Measurements from ENCODE around the gene RAB44. TPM values are rescaled to one million over a fixed set of nuclear protein-coding genes. Genes with fewer than 3 reads are reported as not detected.

RAB44 gene
- total and polyA plus RNA-seq, 2 of the 13 experiments (the other 11 are each of a cell fraction or from before 2014, with no cell fraction given) = not detected

- TF ChIP-seq ZNF362 (CRISPR knock-in tag; IDR thresholded peaks at IDR 0.05; ENCODE audit: borderline replicate concordance) (peak; percentile 65; the same call in 1 of the 2 replicates), ZBTB44 (CRISPR knock-in tag; IDR thresholded peaks at IDR 0.05) (no peak), PCBP2 (optimal IDR thresholded peaks at IDR 0.05; ENCODE audit: low read depth, low read length, poor library complexity, severe bottlenecking) (no peak), CENPX (CRISPR knock-in tag; IDR thresholded peaks at IDR 0.05) (no peak), ATRX (CRISPR knock-in tag; IDR thresholded peaks at IDR 0.05; ENCODE audit: borderline replicate concordance) (no peak), ZFP36L1 (CRISPR knock-in tag; IDR thresholded peaks at IDR 0.05) (peak; percentile 98; the same call in 1 of the 2 replicates), THAP11 (CRISPR knock-in tag; IDR thresholded peaks at IDR 0.05) (0 out of 2 replicates have a peak, but pooled peaks have one; percentile 32), KDM5A (IDR thresholded peaks at IDR 0.05; ENCODE audit: borderline replicate concordance, low read length) (no peak), PTBP1 (IDR thresholded peaks at IDR 0.05; ENCODE audit: low read depth, low read length, poor library complexity, severe bottlenecking) (no peak), ZNF768 (CRISPR knock-in tag; IDR thresholded peaks at IDR 0.05) (no peak), ZNF121 (CRISPR knock-in tag; IDR thresholded peaks at IDR 0.05) (no peak), POLR2AphosphoS5 (IDR thresholded peaks at IDR 0.05; ENCODE audit: low read depth, low read length) (peak; percentile 26; the same call in 1 of the 2 replicates), ZBTB33 (CRISPR knock-in tag; IDR thresholded peaks at IDR 0.05) (peak; percentile 94), ESRRA (CRISPR knock-in tag; IDR thresholded peaks at IDR 0.05; ENCODE audit: low read depth) (peak; percentile 99), ZNF292 (CRISPR knock-in tag; IDR thresholded peaks at IDR 0.05; ENCODE audit: borderline replicate concordance, low read depth) (peak; percentile 66; the same call in 1 of the 2 replicates), SSRP1 (CRISPR knock-in tag; IDR thresholded peaks at IDR 0.05) (no peak; the same call in 1 of the 2 replicates), HDAC2 (CRISPR knock-in tag; IDR thresholded peaks at IDR 0.05) (peak; percentile 97), SRSF4 (IDR thresholded peaks at IDR 0.05; ENCODE audit: low read depth, low read length, poor library complexity, severe bottlenecking) (no peak), TEAD3 (CRISPR knock-in tag; optimal IDR thresholded peaks at IDR 0.05; ENCODE audit: borderline replicate concordance) (peak; percentile 77)
- TF ChIP-seq, protein P1, sequence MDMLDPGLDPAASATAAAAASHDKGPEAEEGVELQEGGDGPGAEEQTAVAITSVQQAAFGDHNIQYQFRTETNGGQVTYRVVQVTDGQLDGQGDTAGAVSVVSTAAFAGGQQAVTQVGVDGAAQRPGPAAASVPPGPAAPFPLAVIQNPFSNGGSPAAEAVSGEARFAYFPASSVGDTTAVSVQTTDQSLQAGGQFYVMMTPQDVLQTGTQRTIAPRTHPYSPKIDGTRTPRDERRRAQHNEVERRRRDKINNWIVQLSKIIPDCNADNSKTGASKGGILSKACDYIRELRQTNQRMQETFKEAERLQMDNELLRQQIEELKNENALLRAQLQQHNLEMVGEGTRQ (IDR thresholded peaks at IDR 0.05; ENCODE audit: low read depth, low read length) = no peak
- TF ChIP-seq, protein P1 (CRISPR knock-in tag; IDR thresholded peaks at IDR 0.05; ENCODE audit: borderline replicate concordance) = no peak
- TF ChIP-seq, protein P2, sequence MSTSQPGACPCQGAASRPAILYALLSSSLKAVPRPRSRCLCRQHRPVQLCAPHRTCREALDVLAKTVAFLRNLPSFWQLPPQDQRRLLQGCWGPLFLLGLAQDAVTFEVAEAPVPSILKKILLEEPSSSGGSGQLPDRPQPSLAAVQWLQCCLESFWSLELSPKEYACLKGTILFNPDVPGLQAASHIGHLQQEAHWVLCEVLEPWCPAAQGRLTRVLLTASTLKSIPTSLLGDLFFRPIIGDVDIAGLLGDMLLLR (CRISPR knock-in tag; IDR thresholded peaks at IDR 0.05) = peak; percentile 95
Observed at GRCh38 chr6:36683656-36684446, 13.8 kb upstream of the RAB44 start (continued).
